WTC11 (cell line): Measurements from ENCODE around the gene ERBB4. TPM values are rescaled to one million over a fixed set of nuclear protein-coding genes. Genes with fewer than 3 reads are reported as not detected.

Experiments
- ATAC-seq: fragments of 200-7000 bp; cut with Tn5 transposase; 2 replicates; pipeline ENCODE4 v1.10.0; 2021; ENCODE audit warnings: mild to moderate bottlenecking, moderate library complexity
- CTCF ChIA-PET: fragments of 300-600 bp; sonication (Branson Sonifier 250); formaldehyde crosslinking; loops from one replicate; lab custom pipeline; 2021; ENCODE audit warnings: antibody characterized with exemption; lab: Charles Lee
- POLR2A ChIA-PET: fragments of 350-600 bp; sonication (Branson Sonifier 250); formaldehyde crosslinking; loops from one replicate; lab custom pipeline; 2021; ENCODE audit warnings: antibody characterized with exemption; lab: Charles Lee
- DNase-seq: peaks from one replicate; pipeline ENCODE4 v3.0.0; 2021; ENCODE audit warnings: low spot score
- H3K27ac Mint-ChIP-seq: 2 replicates; pipeline ENCODE4 v1.8.0; 2021; ENCODE audit warnings: mixed read lengths
- H3K27me3 Mint-ChIP-seq: 2 replicates; pipeline ENCODE4 v1.8.0; 2021; ENCODE audit warnings: low read depth, mild to moderate bottlenecking, moderate library complexity, mixed read lengths
- H3K36me3 Mint-ChIP-seq: 2 replicates; pipeline ENCODE4 v1.8.0; 2021; ENCODE audit warnings: mixed read lengths
- H3K4me1 Mint-ChIP-seq: 2 replicates; pipeline ENCODE4 v1.8.0; 2022; ENCODE audit warnings: mixed read lengths
- H3K4me3 Mint-ChIP-seq: 2 replicates; pipeline ENCODE4 v1.8.0; 2021; ENCODE audit warnings: mild to moderate bottlenecking, moderate library complexity, mixed read lengths
- H3K9me3 Mint-ChIP-seq: 2 replicates; pipeline ENCODE4 v1.8.0; 2021; ENCODE audit warnings: mixed read lengths
- AR ChIP-seq: fragments of 250-450 bp; sonication (Bioruptor Pico); IDR thresholded peaks from 2 replicates; pipeline ENCODE4 v1.9.0; 2021; ENCODE audit warnings: mild to moderate bottlenecking
- ATF2 ChIP-seq: sonication (generic); formaldehyde crosslinking; IDR thresholded peaks from 2 replicates; pipeline ENCODE4 v1.8.1; 2022; ENCODE audit warnings: low read depth, missing genetic modification reagents, borderline replicate concordance
- CBFB ChIP-seq: sonication (generic); formaldehyde crosslinking; IDR thresholded peaks from 2 replicates; pipeline ENCODE4 v1.8.1; 2022; ENCODE audit warnings: mild to moderate bottlenecking, low read depth, missing genetic modification reagents
- CREB1 ChIP-seq: sonication (generic); formaldehyde crosslinking; IDR thresholded peaks from 2 replicates; pipeline ENCODE4 v1.8.0; 2023; ENCODE audit warnings: mild to moderate bottlenecking, missing genetic modification reagents
- CTCF ChIP-seq: fragments of 200-600 bp; IDR thresholded peaks from 2 replicates; pipeline ENCODE4 v1.8.0; 2022; ENCODE audit warnings: antibody characterized with exemption
- E2F5 ChIP-seq: sonication (generic); formaldehyde crosslinking; IDR thresholded peaks from 2 replicates; pipeline ENCODE4 v1.8.1; 2022; ENCODE audit warnings: mild to moderate bottlenecking, moderate library complexity, missing genetic modification reagents
- FOXK1 ChIP-seq: sonication (generic); formaldehyde crosslinking; IDR thresholded peaks from 2 replicates; pipeline ENCODE4 v1.8.0; 2022; ENCODE audit warnings: mild to moderate bottlenecking, moderate library complexity, missing genetic modification reagents
- JAZF1 ChIP-seq: fragments of 250-450 bp; sonication (Bioruptor Pico); IDR thresholded peaks from 2 replicates; pipeline ENCODE4 v1.9.0; 2021; ENCODE audit warnings: moderate library complexity, mild to moderate bottlenecking, inconsistent platforms
- NFATC4 ChIP-seq: fragments of 250-450 bp; sonication (Bioruptor Pico); IDR thresholded peaks from 2 replicates; pipeline ENCODE4 v1.9.0; 2021; ENCODE audit warnings: mild to moderate bottlenecking
- PRDM15 ChIP-seq: sonication (generic); formaldehyde crosslinking; IDR thresholded peaks from 2 replicates; pipeline ENCODE4 v1.8.0; 2022; ENCODE audit warnings: missing genetic modification reagents
- PREB ChIP-seq: sonication (generic); formaldehyde crosslinking; IDR thresholded peaks from 2 replicates; pipeline ENCODE4 v1.8.1; 2022; ENCODE audit warnings: mild to moderate bottlenecking, missing genetic modification reagents, moderate library complexity, borderline replicate concordance
- SMAD3 ChIP-seq: sonication (generic); formaldehyde crosslinking; IDR thresholded peaks from 2 replicates; pipeline ENCODE4 v1.8.0; 2022; ENCODE audit warnings: missing genetic modification reagents, mild to moderate bottlenecking, borderline replicate concordance
- SP1 ChIP-seq: sonication (generic); formaldehyde crosslinking; conservative IDR thresholded peaks from 2 replicates; pipeline ENCODE4 v1.8.1; 2022; ENCODE audit warnings: missing genetic modification reagents
- TEAD1 ChIP-seq: sonication (generic); formaldehyde crosslinking; IDR thresholded peaks from 2 replicates; pipeline ENCODE4 v1.8.0; 2022; ENCODE audit warnings: mild to moderate bottlenecking, missing genetic modification reagents
- USF1 ChIP-seq: sonication (generic); formaldehyde crosslinking; IDR thresholded peaks from 2 replicates; pipeline ENCODE4 v1.8.0; 2022; ENCODE audit warnings: mild to moderate bottlenecking, missing genetic modification reagents
- ZNF232 ChIP-seq: sonication (generic); formaldehyde crosslinking; IDR thresholded peaks from 2 replicates; pipeline ENCODE4 v1.8.0; 2022; ENCODE audit warnings: mild to moderate bottlenecking, missing genetic modification reagents
- ZNF416 ChIP-seq: fragments of 250-450 bp; sonication (Bioruptor Pico); IDR thresholded peaks from 2 replicates; pipeline ENCODE4 v1.9.0; 2021; ENCODE audit warnings: mild to moderate bottlenecking, inconsistent platforms
- ZNF423 ChIP-seq: fragments of 250-450 bp; sonication (Bioruptor Pico); IDR thresholded peaks from 2 replicates; pipeline ENCODE4 v2.1.2; 2022; ENCODE audit warnings: mild to moderate bottlenecking, moderate library complexity
- total RNA-seq: library from RNA; stranded (reverse); gene quantifications from 3 replicates; pipeline ENCODE4 v1.2.3, GENCODE V29; 2021

The ERBB4 gene
- total RNA-seq, 1 experiment from 2014 or later, result 1.6 TPM

- POLR2A ChIA-PET, result no interaction called here
- H3K4me1 Mint-ChIP-seq, result peaks cover 16% of the 10 kb centered on the region
Observed at GRCh38 chr2:211498551-211499205, 1039.9 kb downstream of the ERBB4 start.

More at GRCh38 chr2:211498551-211499205, 1039.9 kb downstream of the ERBB4 start:
- Mint-ChIP-seq H3K36me3 (no peaks in the 10 kb centered on the region), H3K27ac (no peak overlapping the region), H3K27me3 (peaks cover 6% of the 10 kb centered on the region; the same call in 1 of the 2 replicates), H3K4me3 (no peak overlapping the region), H3K9me3 (peaks cover 9% of the 10 kb centered on the region)
- DNase-seq (no peak), ATAC-seq (peak; percentile 71)
- CTCF ChIA-PET, result no interaction called here
- no peak for TF ChIP-seq CBFB (CRISPR knock-in tag)
- TF ChIP-seq USF1 (CRISPR knock-in tag), result no peak
- no peak for TF ChIP-seq PRDM15 (CRISPR knock-in tag)
- no peak for TF ChIP-seq PREB (CRISPR knock-in tag)
- TF ChIP-seq CREB1 (CRISPR knock-in tag), result no peak
- no peak for TF ChIP-seq ZNF416 (CRISPR knock-in tag)
- TF ChIP-seq ZNF232 (CRISPR knock-in tag), result no peak
- no peak for TF ChIP-seq FOXK1
- TF ChIP-seq E2F5, result no peak
- no peak for TF ChIP-seq CTCF
- TF ChIP-seq ATF2, result no peak
- no peak for TF ChIP-seq JAZF1 (CRISPR knock-in tag)
- TF ChIP-seq TEAD1 (CRISPR knock-in tag), result no peak
- TF ChIP-seq NFATC4 (CRISPR knock-in tag), result no peak
- no peak for TF ChIP-seq ZNF423 (CRISPR knock-in tag)
- no peak for TF ChIP-seq SMAD3 (CRISPR knock-in tag)
- TF ChIP-seq SP1 (CRISPR knock-in tag), result no peak
- TF ChIP-seq AR, result no peak
- TF ChIP-seq, all 79 proteins: peak for 0
